HEK293 (cell line): ENCODE results near the gene LMBR1.

Source experiments
- PRDM6 ChIP-seq: fragments of 450-650 bp; formaldehyde crosslinking; IDR thresholded peaks from 2 replicates; pipeline ENCODE4 v1.5.1; 2017; ENCODE audit warnings: missing biosample characterization, missing genetic modification characterization
- REST ChIP-seq: fragments of 450-650 bp; formaldehyde crosslinking; IDR thresholded peaks from 2 replicates; pipeline ENCODE4 v1.5.1; 2016; ENCODE audit warnings: missing biosample characterization, missing genetic modification characterization
- SCRT1 ChIP-seq: fragments of 450-650 bp; formaldehyde crosslinking; IDR thresholded peaks from 2 replicates; pipeline ENCODE4 v1.5.1; 2016; ENCODE audit warnings: missing biosample characterization, missing genetic modification characterization, borderline replicate concordance
- TSHZ1 ChIP-seq: fragments of 450-650 bp; formaldehyde crosslinking; IDR thresholded peaks from 2 replicates; pipeline ENCODE4 v1.5.1; 2016; ENCODE audit warnings: missing biosample characterization, missing genetic modification characterization, borderline replicate concordance
- YY2 ChIP-seq: fragments of 450-650 bp; formaldehyde crosslinking; IDR thresholded peaks from 2 replicates; pipeline ENCODE4 v1.5.1; 2016; ENCODE audit warnings: missing biosample characterization, missing genetic modification characterization
- ZBTB11 ChIP-seq: fragments of 450-650 bp; formaldehyde crosslinking; conservative IDR thresholded peaks from 2 replicates; pipeline ENCODE4 v1.5.1; 2016; ENCODE audit warnings: low read depth, missing biosample characterization, missing genetic modification characterization
- ZBTB7A ChIP-seq: fragments of 450-650 bp; formaldehyde crosslinking; IDR thresholded peaks from 2 replicates; pipeline ENCODE4 v1.5.1; 2016; ENCODE audit warnings: low read depth, missing biosample characterization, missing genetic modification characterization
- ZFP37 ChIP-seq: fragments of 450-650 bp; formaldehyde crosslinking; IDR thresholded peaks from 2 replicates; pipeline ENCODE4 v1.5.1; 2016; ENCODE audit warnings: missing biosample characterization, missing genetic modification characterization
- ZIC2 ChIP-seq: fragments of 450-650 bp; formaldehyde crosslinking; IDR thresholded peaks from 2 replicates; pipeline ENCODE4 v1.5.1; 2016; ENCODE audit warnings: missing biosample characterization, missing genetic modification characterization
- ZNF121 ChIP-seq: fragments of 450-650 bp; formaldehyde crosslinking; IDR thresholded peaks from 2 replicates; pipeline ENCODE4 v1.5.1; 2016; ENCODE audit warnings: missing biosample characterization, missing genetic modification characterization
- ZNF146 ChIP-seq: fragments of 450-650 bp; formaldehyde crosslinking; IDR thresholded peaks from 2 replicates; pipeline ENCODE4 v1.5.1; 2016; ENCODE audit warnings: missing biosample characterization, missing genetic modification characterization
- ZNF16 ChIP-seq: fragments of 450-650 bp; formaldehyde crosslinking; IDR thresholded peaks from 2 replicates; pipeline ENCODE4 v1.5.1; 2016; ENCODE audit warnings: low read depth, missing biosample characterization, missing genetic modification characterization
- ZNF214 ChIP-seq: fragments of 450-650 bp; formaldehyde crosslinking; IDR thresholded peaks from 2 replicates; pipeline ENCODE4 v1.5.1; 2017; ENCODE audit warnings: missing biosample characterization, mild to moderate bottlenecking, missing genetic modification characterization, borderline replicate concordance
- ZNF274 ChIP-seq, 2 experiments: fragments of 200-500 bp in 1 of 2; fragments of 450-650 bp in 1 of 2; sonication (Bioruptor generic) in 1 of 2; formaldehyde crosslinking in 1 of 2; IDR thresholded peaks; 2 replicates each; pipeline versions ENCODE4 v1.5.1 to v1.6.1; 2014 to 2016; ENCODE audit warnings: borderline replicate concordance in 1 of 2, inconsistent platforms in 1 of 2, low read length in 1 of 2, missing biosample characterization in 1 of 2, missing genetic modification characterization in 1 of 2
- ZNF324 ChIP-seq: fragments of 450-650 bp; formaldehyde crosslinking; IDR thresholded peaks from 2 replicates; pipeline ENCODE4 v1.5.1; 2016; ENCODE audit warnings: missing biosample characterization, missing genetic modification characterization
- ZNF341 ChIP-seq: fragments of 450-650 bp; formaldehyde crosslinking; IDR thresholded peaks from 2 replicates; pipeline ENCODE4; 2016; ENCODE audit warnings: low read depth, missing biosample characterization, missing genetic modification characterization
- ZNF350 ChIP-seq: fragments of 450-650 bp; formaldehyde crosslinking; IDR thresholded peaks from 2 replicates; pipeline ENCODE4 v1.5.0; 2017; ENCODE audit warnings: missing biosample characterization, mild to moderate bottlenecking, missing genetic modification characterization
- ZNF354C ChIP-seq: fragments of 450-650 bp; formaldehyde crosslinking; IDR thresholded peaks from 2 replicates; pipeline ENCODE4 v1.5.1; 2016; ENCODE audit warnings: missing biosample characterization, missing genetic modification characterization, low read depth, borderline replicate concordance
- ZNF362 ChIP-seq: fragments of 450-650 bp; formaldehyde crosslinking; IDR thresholded peaks from 2 replicates; pipeline ENCODE4 v1.5.1; 2016; ENCODE audit warnings: missing biosample characterization, missing genetic modification characterization
- ZNF366 ChIP-seq: fragments of 450-650 bp; formaldehyde crosslinking; conservative IDR thresholded peaks from 2 replicates; pipeline ENCODE4 v1.5.1; 2016; ENCODE audit warnings: missing biosample characterization, missing genetic modification characterization
- ZNF426 ChIP-seq: fragments of 450-650 bp; formaldehyde crosslinking; IDR thresholded peaks from 2 replicates; pipeline ENCODE4 v1.5.1; 2017; ENCODE audit warnings: missing biosample characterization, missing genetic modification characterization, mild to moderate bottlenecking, inconsistent platforms, moderate library complexity
- ZNF555 ChIP-seq: fragments of 450-650 bp; formaldehyde crosslinking; conservative IDR thresholded peaks from 2 replicates; pipeline ENCODE4 v1.5.1; 2017; ENCODE audit warnings: missing biosample characterization, mild to moderate bottlenecking, missing genetic modification characterization, inconsistent platforms
- ZNF558 ChIP-seq: fragments of 450-650 bp; formaldehyde crosslinking; IDR thresholded peaks from 2 replicates; pipeline ENCODE4 v1.5.1; 2016; ENCODE audit warnings: missing biosample characterization, missing genetic modification characterization
- ZNF585B ChIP-seq: fragments of 450-650 bp; formaldehyde crosslinking; IDR thresholded peaks from 2 replicates; pipeline ENCODE4 v1.5.1; 2016; ENCODE audit warnings: missing biosample characterization, missing genetic modification characterization
- ZNF843 ChIP-seq: fragments of 450-650 bp; formaldehyde crosslinking; IDR thresholded peaks from 2 replicates; pipeline ENCODE4 v1.5.1; 2016; ENCODE audit warnings: missing biosample characterization, missing genetic modification characterization
- ZXDB ChIP-seq: fragments of 450-650 bp; formaldehyde crosslinking; IDR thresholded peaks from 2 replicates; pipeline ENCODE4 v1.5.1; 2016; ENCODE audit warnings: missing biosample characterization, missing genetic modification characterization

The LMBR1 gene

GRCh38 chr7:156640949-156641485, 252.0 kb downstream of the LMBR1 start (continued):
- no peak for TF ChIP-seq REST (tag by site-specific recombination)
- no peak for TF ChIP-seq ZNF354C (tag by site-specific recombination)
- TF ChIP-seq ZNF350 (tag by site-specific recombination), result no peak
- no peak for TF ChIP-seq ZNF214
- TF ChIP-seq ZNF558, result no peak
- TF ChIP-seq ZNF146, result no peak
- no peak for TF ChIP-seq ZNF324 (tag by site-specific recombination)
- TF ChIP-seq ZNF362 (tag by site-specific recombination), result no peak
- no peak for TF ChIP-seq ZIC2 (tag by site-specific recombination)
- no peak for TF ChIP-seq ZNF341 (tag by site-specific recombination)
- no peak for TF ChIP-seq TSHZ1 (tag by site-specific recombination)
- TF ChIP-seq ZNF555 (tag by site-specific recombination), result no peak
- no peak for TF ChIP-seq PRDM6 (tag by site-specific recombination)
- 0 out of 2 replicates have a peak, but pooled peaks have one; percentile 5 for TF ChIP-seq ZNF366 (tag by site-specific recombination)
- TF ChIP-seq ZNF843 (tag by site-specific recombination), result no peak
- TF ChIP-seq ZNF121 (tag by site-specific recombination), result no peak
- TF ChIP-seq YY2 (tag by site-specific recombination), result 0 out of 2 replicates have a peak, but pooled peaks have one; percentile 8
- TF ChIP-seq ZFP37, result peak; percentile 62; the same call in 1 of the 2 replicates
- no peak for TF ChIP-seq ZXDB
- 0 out of 2 replicates have a peak, but pooled peaks have one; percentile 1 for TF ChIP-seq ZBTB11
- 0 out of 2 replicates have a peak, but pooled peaks have one; percentile 6 for TF ChIP-seq ZBTB7A (tag by site-specific recombination)
- TF ChIP-seq ZNF426 (tag by site-specific recombination), result no peak
- no peak for TF ChIP-seq ZNF274 (IDR thresholded peaks at IDR 0.05; ENCODE audit: low read length)
- TF ChIP-seq ZNF274 (tag by site-specific recombination; IDR thresholded peaks at IDR 0.05; ENCODE audit: borderline replicate concordance), result no peak
- TF ChIP-seq ZNF16 (tag by site-specific recombination), result no peak
- no peak for TF ChIP-seq ZNF585B (tag by site-specific recombination)
- no peak for TF ChIP-seq SCRT1 (tag by site-specific recombination)
